IMR-90 (cell line): ENCODE results near the gene TSR1. TPM values are rescaled to one million over a fixed set of nuclear protein-coding genes. Genes with fewer than 3 reads are reported as not detected.

Experiments
- ATAC-seq: fragments of 200-7000 bp; cut with Tn5 transposase; 2 replicates; pipeline ENCODE4 v1.9.1; 2020; ENCODE audit warnings: low read depth, mild to moderate bottlenecking, moderate library complexity
- BruUV-seq: library from RNA; stranded (reverse); fragments of 400-500 nt; replicated peaks from 2 replicates; lab custom pipeline; 2021; lab: Mats Ljungman, UMichigan
- CTCF ChIA-PET: fragments of 300-600 bp; formaldehyde crosslinking; extraction: SDS; loops from one replicate; lab custom pipeline; 2021; ENCODE audit warnings: antibody characterized with exemption; lab: Yijun Ruan, JAX
- POLR2A ChIA-PET: fragments of 300-600 bp; sonication (Branson Sonifier 250); formaldehyde crosslinking; loops from one replicate; lab custom pipeline; 2022; ENCODE audit warnings: antibody characterized with exemption; ENCODE audit not compliant: unreplicated experiment; lab: Charles Lee
- DNase-seq: peaks from one replicate; pipeline ENCODE4 v3.0.0; 2013
- H2AFZ ChIP-seq: replicated peaks from 2 replicates; pipeline ENCODE3; 2013; ENCODE audit warnings: low read length, mild to moderate bottlenecking; ENCODE audit not compliant: poor library complexity
- H2AK5ac ChIP-seq: 2 replicates; pipeline ENCODE4 v1.6.1; 2013; ENCODE audit warnings: low read depth, low read length, inconsistent platforms
- H2AK9ac ChIP-seq: replicated peaks from 2 replicates; pipeline ENCODE3; 2013; ENCODE audit warnings: mild to moderate bottlenecking, low read depth, low read length, moderate library complexity; ENCODE audit not compliant: poor library complexity
- H2BK120ac ChIP-seq: 2 replicates; pipeline ENCODE4 v1.6.1; 2013; ENCODE audit warnings: low read depth, low read length, inconsistent platforms
- H2BK15ac ChIP-seq: 3 replicates; pipeline ENCODE4 v1.6.1; 2013; ENCODE audit warnings: low read depth, low read length, inconsistent platforms
- H2BK20ac ChIP-seq: 2 replicates; pipeline ENCODE4 v1.6.1; 2013; ENCODE audit warnings: low read depth, mild to moderate bottlenecking, inconsistent platforms, low read length, moderate library complexity
- H2BK5ac ChIP-seq: 2 replicates; pipeline ENCODE4 v1.6.1; 2013; ENCODE audit warnings: mild to moderate bottlenecking, low read depth, low read length, inconsistent platforms; ENCODE audit not compliant: poor library complexity, severe bottlenecking
- H3K14ac ChIP-seq: replicated peaks from 2 replicates; pipeline ENCODE4 v1.6.1; 2013; ENCODE audit warnings: low read depth, low read length, inconsistent platforms
- H3K18ac ChIP-seq: 2 replicates; pipeline ENCODE4 v1.6.1; 2013; ENCODE audit warnings: low read depth, low read length, control low read depth
- H3K23ac ChIP-seq: 2 replicates; pipeline ENCODE4 v1.6.1; 2013; ENCODE audit warnings: low read depth, low read length, inconsistent platforms
- H3K27ac ChIP-seq: 2 replicates; pipeline ENCODE4 v1.5.1; 2013; ENCODE audit warnings: mild to moderate bottlenecking, control low read depth, low read length; ENCODE audit not compliant: insufficient read depth
- H3K27me3 ChIP-seq: 2 replicates; pipeline ENCODE4 v1.6.1; 2013; ENCODE audit warnings: low read length; ENCODE audit not compliant: control insufficient read depth, insufficient read depth
- H3K36me3 ChIP-seq: 2 replicates; pipeline ENCODE4 v1.6.1; 2013; ENCODE audit warnings: low read length, mixed read lengths; ENCODE audit not compliant: control insufficient read depth, insufficient read depth
- H3K4ac ChIP-seq: 2 replicates; pipeline ENCODE4 v1.6.1; 2013; ENCODE audit warnings: low read depth, low read length, inconsistent platforms
- H3K4me1 ChIP-seq: 2 replicates; pipeline ENCODE4 v1.6.1; 2013; ENCODE audit warnings: low read length, mixed read lengths; ENCODE audit not compliant: control insufficient read depth, insufficient read depth
- H3K4me2 ChIP-seq: 2 replicates; pipeline ENCODE4 v1.6.1; 2013; ENCODE audit warnings: low read depth, mild to moderate bottlenecking, control low read depth, low read length, moderate library complexity
- H3K4me3 ChIP-seq: 2 replicates; pipeline ENCODE4 v1.5.1; 2013; ENCODE audit warnings: low read depth, mild to moderate bottlenecking, control low read depth, low read length, moderate library complexity; ENCODE audit not compliant: insufficient read depth
- H3K56ac ChIP-seq: 2 replicates; pipeline ENCODE4 v1.6.1; 2013; ENCODE audit warnings: low read length, inconsistent platforms; ENCODE audit not compliant: insufficient read depth; ENCODE audit errors: extremely low read depth
- H3K79me1 ChIP-seq, 2 experiments: 2 replicates each; pipeline ENCODE4 v1.6.1; 2013; ENCODE audit warnings: low read length in 2 of 2, inconsistent platforms in 1 of 2, low read depth in 1 of 2
- H3K9ac ChIP-seq: 2 replicates; pipeline ENCODE4 v1.6.1; 2013; ENCODE audit warnings: low read depth, low read length, control low read depth
- H3K9me1 ChIP-seq: 2 replicates; pipeline ENCODE4 v1.6.1; 2013; ENCODE audit warnings: low read length, inconsistent platforms; ENCODE audit not compliant: insufficient read depth
- H3K9me3 ChIP-seq: 2 replicates; pipeline ENCODE4 v1.6.1; 2013; ENCODE audit warnings: low read length; ENCODE audit not compliant: control insufficient read depth, insufficient read depth
- H4K20me1 ChIP-seq: 2 replicates; pipeline ENCODE4 v1.6.1; 2013; ENCODE audit warnings: low read length, inconsistent platforms; ENCODE audit not compliant: insufficient read depth
- H4K5ac ChIP-seq: 2 replicates; pipeline ENCODE4 v1.6.1; 2013; ENCODE audit warnings: mild to moderate bottlenecking, low read depth, low read length, control low read depth
- H4K8ac ChIP-seq, 2 experiments: 2 replicates each; pipeline ENCODE4 v1.6.1; 2013; ENCODE audit warnings: low read depth in 2 of 2, low read length in 2 of 2, control low read depth in 1 of 2, inconsistent platforms in 1 of 2
- H4K91ac ChIP-seq: 2 replicates; pipeline ENCODE4 v1.6.1; 2013; ENCODE audit warnings: low read depth, low read length, inconsistent platforms; ENCODE audit not compliant: insufficient read depth
- MAZ ChIP-seq: IDR thresholded peaks from 2 replicates; pipeline ENCODE4 v1.6.1; 2012; ENCODE audit warnings: low read depth, mild to moderate bottlenecking, low read length, improper control_type of control experiment, moderate library complexity, borderline replicate concordance
- RFX5 ChIP-seq: IDR thresholded peaks from 2 replicates; pipeline ENCODE4 v1.8.0; 2012; ENCODE audit warnings: low read depth, mild to moderate bottlenecking, low read length, moderate library complexity
- WGBS, 2 experiments: methylation state at CpG; one replicate each; pipeline versions ENCODE4 v1.1.5 to v1.1.7; 2013; ENCODE audit warnings: missing lambda C conversion rate in 2 of 2; ENCODE audit not compliant: insufficient read length in 1 of 2; ENCODE audit errors: extremely low coverage in 2 of 2; 5-methylcytosine and 5-hydroxymethylcytosine counted together
- dilution Hi-C: fragments of 300-500 bp; cut with HindIII; formaldehyde crosslinking; loops from one replicate; pipeline ENCODE4 v1.14.3; 2018; ENCODE audit warnings: low sequenced_read_pairs; ENCODE audit not compliant: unreplicated experiment
- in situ Hi-C: fragments of 300-500 bp; cut with MboI; formaldehyde crosslinking; loops from 3 replicates; pipeline ENCODE4 v1.14.3; 2019; ENCODE audit warnings: low sequenced_read_pairs, inconsistent platforms, mixed read lengths
- intact Hi-C: fragments of 100-400 bp; cut with micrococcal nuclease; formaldehyde crosslinking; loops from 2 replicates; pipeline ENCODE4 v1.10.0; 2022
- polyA plus RNA-seq, 3 experiments: library from polyadenylated mRNA; depleted of rRNA; stranded (reverse); fragments of >200 nt; gene quantifications; 2 replicates each; pipeline ENCODE4 v1.2.3, GENCODE V29; 2012; ENCODE audit warnings: low replicate concordance in 1 of 3
- total RNA-seq: library from RNA; depleted of rRNA; stranded (reverse); fragments of >200 nt; gene quantifications from 2 replicates; pipeline ENCODE4 v1.2.3, GENCODE V29; 2012

TSR1 gene
- total and polyA plus RNA-seq, 2 of the 4 experiments (the other 2 are of a cell fraction): 22.6 to 72.6 TPM

DNA sequence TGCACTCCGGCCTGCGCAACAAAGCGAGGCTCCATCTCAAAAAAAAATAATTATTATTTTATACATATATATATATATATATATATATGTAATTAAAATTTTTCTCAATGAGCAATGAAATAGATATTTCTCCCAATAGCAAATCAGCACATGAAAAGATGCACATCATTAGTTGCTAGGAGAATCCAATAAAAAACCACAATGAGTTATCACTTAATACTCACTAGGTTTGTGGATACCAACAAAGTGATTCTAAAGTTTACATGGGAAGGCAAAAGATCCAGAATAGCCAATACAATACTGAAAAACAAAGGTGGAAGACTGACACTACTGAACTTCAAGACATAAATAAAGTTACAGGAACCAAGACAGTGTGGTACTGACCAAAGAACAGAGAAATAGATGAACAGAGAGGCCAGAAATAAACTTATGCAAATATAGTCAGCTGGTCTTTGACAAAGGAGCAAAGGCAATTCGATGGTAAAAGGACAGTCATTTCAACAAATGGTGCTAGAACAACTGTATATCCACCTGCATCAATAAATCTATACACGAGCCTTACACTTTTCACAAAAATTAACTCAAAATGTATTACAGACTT lies 46.3 kb downstream of the TSR1 start:
- intact Hi-C loops: no loop called here
- H3K56ac ChIP-seq: no peak overlapping the region
- no peak for TF ChIP-seq MAZ
- peak; percentile 95 for TF ChIP-seq RFX5
- dilution Hi-C loops: no loop called here
- no peaks in the 10 kb centered on the region for H3K9me1 ChIP-seq
- H4K5ac ChIP-seq: no peak overlapping the region
- H4K8ac ChIP-seq: no peak overlapping the region
- in situ Hi-C loops: loop anchor here (10.0 kb wide), 1 partner anchor 385 kb away; no protein-coding TSS in a partner anchor
- H2BK5ac ChIP-seq: no peak overlapping the region
- H3K9ac ChIP-seq: no peak overlapping the region
- ChIA-PET CTCF (interaction anchor here (0.7 kb wide), 1 partner anchor 15 kb away, joined by 9 read pairs; no protein-coding TSS in a partner anchor), POLR2A (no interaction called here)
- no peak overlapping the region for H4K91ac ChIP-seq
- H3K27me3 ChIP-seq: no peaks in the 10 kb centered on the region
- H2AK5ac ChIP-seq: no peak overlapping the region
- peaks cover 4% of the 10 kb centered on the region; the same call in 1 of the 2 replicates for H3K4me1 ChIP-seq
- H4K20me1 ChIP-seq: peaks cover 2% of the 10 kb centered on the region; the same call in 1 of the 2 replicates
- H2AFZ ChIP-seq: no peak overlapping the region
- no peak overlapping the region for H3K4me3 ChIP-seq
- no peak overlapping the region for H3K14ac ChIP-seq
- no peak overlapping the region for H3K27ac ChIP-seq
- no peak for ATAC-seq
- H3K9me3 ChIP-seq: no peaks in the 10 kb centered on the region
- BruUV-seq: no TSS peak
- no peak overlapping the region for H2AK9ac ChIP-seq
- H3K23ac ChIP-seq: no peak overlapping the region
- no peak overlapping the region for H2BK20ac ChIP-seq
- H3K79me1 ChIP-seq: peaks cover 14 to 39% of the 10 kb centered on the region in 2 experiments
- H2BK15ac ChIP-seq: no peak overlapping the region
- no peak overlapping the region for H3K18ac ChIP-seq
- WGBS, 2 experiments: no CpG with 5 or more reads among the region's 5 CpGs
- peak; percentile 40 for DNase-seq
- H3K4ac ChIP-seq: no peak overlapping the region
- H2BK120ac ChIP-seq: no peak overlapping the region
- peaks cover 26% of the 10 kb centered on the region for H3K36me3 ChIP-seq
- H3K4me2 ChIP-seq: no peak overlapping the region
